Endodermal cell (in vitro differentiated cells): Measurements from ENCODE around the gene XDH. TPM values are rescaled to one million over a fixed set of nuclear protein-coding genes. Genes with fewer than 3 reads are reported as not detected.

Experiments
- DNase-seq: peaks from one replicate; pipeline ENCODE4 v3.0.0-alpha.2; 2017
- H3K27ac ChIP-seq: 2 replicates; pipeline ENCODE4 v1.5.1; 2013; ENCODE audit warnings: mild to moderate bottlenecking, low read depth, low read length, moderate library complexity
- H3K27me3 ChIP-seq: 2 replicates; pipeline ENCODE4 v1.6.1; 2013; ENCODE audit warnings: mild to moderate bottlenecking, low read length, moderate library complexity; ENCODE audit not compliant: insufficient read depth, control insufficient read depth, poor library complexity, severe bottlenecking
- H3K36me3 ChIP-seq: 2 replicates; pipeline ENCODE4 v1.7.0; 2013; ENCODE audit warnings: mild to moderate bottlenecking, low read length, moderate library complexity; ENCODE audit not compliant: control insufficient read depth, insufficient read depth
- H3K4me1 ChIP-seq: one replicate; pipeline ENCODE4 v1.7.0; 2013; ENCODE audit warnings: low read length; ENCODE audit not compliant: control insufficient read depth, insufficient read depth
- H3K4me3 ChIP-seq: 2 replicates; pipeline ENCODE4 v1.5.1; 2013; ENCODE audit warnings: mild to moderate bottlenecking, low read length, moderate library complexity
- H3K9ac ChIP-seq: 2 replicates; pipeline ENCODE4 v1.6.1; 2013; ENCODE audit warnings: mild to moderate bottlenecking, low read length, moderate library complexity; ENCODE audit not compliant: poor library complexity, severe bottlenecking; ENCODE audit errors: extremely low read depth
- H3K9me3 ChIP-seq: 2 replicates; pipeline ENCODE4 v1.6.1; 2013; ENCODE audit warnings: mild to moderate bottlenecking, low read length, moderate library complexity; ENCODE audit not compliant: control insufficient read depth
- H3K27ac Mint-ChIP-seq: 2 replicates; pipeline ENCODE4 v1.8.0; 2020; ENCODE audit warnings: mixed read lengths
- H3K27me3 Mint-ChIP-seq: 2 replicates; pipeline ENCODE4 v1.8.0; 2021; ENCODE audit warnings: mild to moderate bottlenecking, mixed read lengths; ENCODE audit not compliant: insufficient read depth
- H3K36me3 Mint-ChIP-seq: 2 replicates; pipeline ENCODE4 v1.8.0; 2020; ENCODE audit warnings: low read depth, mixed read lengths
- H3K4me1 Mint-ChIP-seq: 2 replicates; pipeline ENCODE4 v1.8.0; 2020; ENCODE audit warnings: mixed read lengths
- H3K4me3 Mint-ChIP-seq: 2 replicates; pipeline ENCODE4 v1.8.0; 2020; ENCODE audit warnings: mild to moderate bottlenecking, moderate library complexity, mixed read lengths
- H3K9me3 Mint-ChIP-seq: 2 replicates; pipeline ENCODE4 v1.8.0; 2020; ENCODE audit warnings: mild to moderate bottlenecking, mixed read lengths
- WGBS, 2 experiments: methylation state at CpG; one replicate each; pipeline versions ENCODE4 v1.1.5 to v1.1.7; 2013; ENCODE audit warnings: missing lambda C conversion rate in 2 of 2, mixed read lengths in 1 of 2; ENCODE audit not compliant: insufficient coverage in 1 of 2, insufficient read length in 1 of 2; 5-methylcytosine and 5-hydroxymethylcytosine counted together
- total RNA-seq, 2 donors: library from RNA; stranded (reverse); fragmentation: NEBNext Ultra II Directional in 1 of 2; extraction: Animal tissue kit (Norgen Biotek cat#: 25700) in 1 of 2; gene quantifications; 2 replicates in 1 of 2; 3 replicates in 1 of 2; pipeline ENCODE4 v1.2.1, GENCODE V29; 2021
- TF ChIP-seq, protein P1 (sequence below): fragments of 200-600 bp; sonication (generic); conservative IDR thresholded peaks from 2 replicates; pipeline ENCODE4 v1.5.0; 2021; ENCODE audit warnings: antibody characterized with exemption, mild to moderate bottlenecking

Gene XDH
- total RNA-seq, 2 donors from 2014 or later = 1.9 to 4.0 TPM

DNA sequence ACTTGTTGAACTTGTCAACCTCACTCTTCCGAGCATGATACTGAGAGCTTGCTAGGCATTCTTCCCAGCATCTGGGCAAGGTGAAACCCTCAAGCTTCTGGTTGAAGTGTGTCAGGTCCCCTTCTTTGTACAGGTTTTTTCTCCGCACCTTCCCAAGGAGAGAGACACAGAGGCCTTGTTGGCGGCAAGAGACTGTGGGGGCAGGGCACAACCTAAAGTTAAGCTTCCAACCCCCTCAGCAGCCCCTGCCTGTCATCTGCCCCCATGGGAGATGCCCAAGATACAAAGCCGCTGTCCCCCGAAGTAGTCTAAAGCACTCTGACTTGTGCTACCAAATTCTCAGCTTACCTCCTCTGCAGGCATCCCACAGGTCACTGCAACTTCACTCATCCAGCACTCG lies 64.9 kb downstream of the XDH start:
- no peak overlapping the region for H3K4me3 ChIP-seq

DNA sequence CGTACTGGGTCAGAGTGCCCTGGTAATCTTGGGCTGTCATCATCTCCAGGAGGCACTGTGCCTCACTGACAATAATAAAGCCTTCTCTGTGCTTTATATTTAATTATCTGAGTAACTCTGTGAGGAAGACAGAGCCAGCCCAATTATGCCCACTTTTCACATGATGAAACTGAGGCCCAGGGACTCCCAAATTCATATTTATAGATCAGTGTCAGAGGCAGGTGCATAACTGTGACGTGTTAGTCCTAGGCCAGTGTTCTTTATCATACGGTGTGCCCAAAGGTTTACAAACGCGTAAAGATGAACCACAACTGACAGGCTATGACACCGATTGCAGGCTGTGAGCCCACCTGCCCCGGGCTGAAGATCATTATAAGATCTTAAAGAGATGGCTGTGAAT lies 65.4 kb downstream of the XDH start:
- 93 to 97% methylated on average over 4 to 7 of the region's 7 CpGs for WGBS, 2 experiments
- no peaks in the 10 kb centered on the region for H3K36me3 ChIP-seq

More for the DNA sequence above, 64.9 kb downstream of the XDH start:
- 90 to 93% methylated on average over 4 to 6 of the region's 6 CpGs for WGBS, 2 experiments
- DNase-seq = no peak
- no peak overlapping the region for H3K4me3 Mint-ChIP-seq
- Histone ChIP-seq H3K27me3 (no peaks in the 10 kb centered on the region), H3K9me3 (no peaks in the 10 kb centered on the region), H3K36me3 (no peaks in the 10 kb centered on the region), H3K27ac (no peak overlapping the region), H3K4me1 (no peaks in the 10 kb centered on the region), H3K9ac (no peak overlapping the region)
- H3K9me3 Mint-ChIP-seq = no peaks in the 10 kb centered on the region
- no peaks in the 10 kb centered on the region for H3K4me1 Mint-ChIP-seq
- TF ChIP-seq, protein P1, sequence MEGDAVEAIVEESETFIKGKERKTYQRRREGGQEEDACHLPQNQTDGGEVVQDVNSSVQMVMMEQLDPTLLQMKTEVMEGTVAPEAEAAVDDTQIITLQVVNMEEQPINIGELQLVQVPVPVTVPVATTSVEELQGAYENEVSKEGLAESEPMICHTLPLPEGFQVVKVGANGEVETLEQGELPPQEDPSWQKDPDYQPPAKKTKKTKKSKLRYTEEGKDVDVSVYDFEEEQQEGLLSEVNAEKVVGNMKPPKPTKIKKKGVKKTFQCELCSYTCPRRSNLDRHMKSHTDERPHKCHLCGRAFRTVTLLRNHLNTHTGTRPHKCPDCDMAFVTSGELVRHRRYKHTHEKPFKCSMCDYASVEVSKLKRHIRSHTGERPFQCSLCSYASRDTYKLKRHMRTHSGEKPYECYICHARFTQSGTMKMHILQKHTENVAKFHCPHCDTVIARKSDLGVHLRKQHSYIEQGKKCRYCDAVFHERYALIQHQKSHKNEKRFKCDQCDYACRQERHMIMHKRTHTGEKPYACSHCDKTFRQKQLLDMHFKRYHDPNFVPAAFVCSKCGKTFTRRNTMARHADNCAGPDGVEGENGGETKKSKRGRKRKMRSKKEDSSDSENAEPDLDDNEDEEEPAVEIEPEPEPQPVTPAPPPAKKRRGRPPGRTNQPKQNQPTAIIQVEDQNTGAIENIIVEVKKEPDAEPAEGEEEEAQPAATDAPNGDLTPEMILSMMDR = no peak
- no peak overlapping the region for H3K27ac Mint-ChIP-seq
- no peaks in the 10 kb centered on the region for H3K36me3 Mint-ChIP-seq
- no peaks in the 10 kb centered on the region for H3K27me3 Mint-ChIP-seq

DNA sequence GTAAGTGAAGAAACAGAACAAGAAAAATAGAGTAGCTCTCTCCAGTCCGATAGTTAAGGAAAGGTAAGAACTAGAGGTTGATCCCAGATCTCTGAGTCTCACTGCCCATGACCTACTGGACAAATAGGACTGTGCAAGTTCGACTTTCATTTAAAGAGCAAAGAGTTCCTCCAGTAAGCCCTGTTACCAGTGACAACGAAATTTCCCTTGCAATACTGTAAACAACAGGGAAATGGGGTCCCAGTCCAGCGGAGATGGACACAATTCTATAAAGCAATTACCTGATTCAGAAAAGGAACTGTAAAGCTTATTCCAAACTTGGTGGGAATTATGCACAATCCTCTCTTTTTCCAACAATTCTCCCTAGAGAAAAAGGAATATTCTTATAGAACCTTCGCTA lies 65.9 kb downstream of the XDH start:
- Mint-ChIP-seq H3K9me3 (no peaks in the 10 kb centered on the region), H3K4me3 (no peak overlapping the region), H3K36me3 (no peaks in the 10 kb centered on the region), H3K4me1 (no peaks in the 10 kb centered on the region), H3K27me3 (no peaks in the 10 kb centered on the region), H3K27ac (no peak overlapping the region)
- no peaks in the 10 kb centered on the region for H3K4me1 ChIP-seq
- DNase-seq = no peak
- H3K9ac ChIP-seq = no peak overlapping the region
- TF ChIP-seq, protein P1 = no peak
- no peaks in the 10 kb centered on the region for H3K27me3 ChIP-seq
- no peak overlapping the region for H3K27ac ChIP-seq
- no peaks in the 10 kb centered on the region for H3K9me3 ChIP-seq
- H3K4me3 ChIP-seq = no peak overlapping the region
- WGBS, 2 experiments = 91 to 94% methylated on average over 5 of the region's 5 CpGs
- H3K36me3 ChIP-seq = no peaks in the 10 kb centered on the region

More for the DNA sequence above, 65.4 kb downstream of the XDH start:
- Histone ChIP-seq H3K27ac (no peak overlapping the region), H3K9me3 (no peaks in the 10 kb centered on the region), H3K4me1 (no peaks in the 10 kb centered on the region), H3K4me3 (no peak overlapping the region), H3K27me3 (no peaks in the 10 kb centered on the region), H3K9ac (no peak overlapping the region)
- Mint-ChIP-seq H3K9me3 (no peaks in the 10 kb centered on the region), H3K27ac (no peak overlapping the region), H3K4me1 (no peaks in the 10 kb centered on the region), H3K4me3 (no peak overlapping the region), H3K36me3 (no peaks in the 10 kb centered on the region), H3K27me3 (no peaks in the 10 kb centered on the region)
- DNase-seq = no peak
- TF ChIP-seq, protein P1 = no peak
